AG09309 (cell line): ENCODE results near the gene CCDC82.

ENCODE experiments used
- DNase-seq: peaks from one replicate; pipeline ENCODE4 v3.0.0-alpha.2; 2010; ENCODE audit warnings: low read depth
- H3K4me3 ChIP-seq: 2 replicates; pipeline ENCODE4 v1.5.1; 2011; ENCODE audit warnings: mild to moderate bottlenecking, low read depth, low read length, moderate library complexity; ENCODE audit not compliant: control insufficient read depth
- CTCF ChIP-seq: IDR thresholded peaks from 2 replicates; pipeline ENCODE4 v1.5.1; 2011; ENCODE audit warnings: mild to moderate bottlenecking, low read depth, low read length, inconsistent platforms; ENCODE audit not compliant: insufficient read depth, control insufficient read depth; ENCODE audit errors: missing control alignments

Gene CCDC82

GRCh38 chr11:96338910-96339705 is 50.6 kb downstream of the CCDC82 start:
- H3K4me3 ChIP-seq: peak overlapping the region; percentile 49
- no peak for DNase-seq
- TF ChIP-seq CTCF: peak; percentile 1

- DNase-seq: no peak
- TF ChIP-seq CTCF: no peak
- H3K4me3 ChIP-seq: no peak overlapping the region
Observed at GRCh38 chr11:96337541-96338431, 51.9 kb downstream of the CCDC82 start.

GRCh38 chr11:96335388-96335787 is 54.3 kb downstream of the CCDC82 start:
- no peak for DNase-seq
- TF ChIP-seq CTCF: no peak

GRCh38 chr11:96334219-96334618 is 55.5 kb downstream of the CCDC82 start:
- H3K4me3 ChIP-seq: no peak overlapping the region
- no peak for TF ChIP-seq CTCF

More at GRCh38 chr11:96335388-96335787, 54.3 kb downstream of the CCDC82 start:
- no peak overlapping the region for H3K4me3 ChIP-seq

GRCh38 chr11:96333191-96333719 is 56.5 kb downstream of the CCDC82 start:
- no peak overlapping the region for H3K4me3 ChIP-seq
- DNase-seq: peak; percentile 82
- TF ChIP-seq CTCF: no peak

More at GRCh38 chr11:96334219-96334618, 55.5 kb downstream of the CCDC82 start:
- DNase-seq: no peak

- no peak for TF ChIP-seq CTCF
- DNase-seq: no peak
Observed at GRCh38 chr11:96332126-96332771, 57.5 kb downstream of the CCDC82 start.

More at GRCh38 chr11:96332126-96332771, 57.5 kb downstream of the CCDC82 start:
- H3K4me3 ChIP-seq: no peak overlapping the region
